HG02642 (cell line): ENCODE data around the gene CCDC110.

ENCODE experiments used
- ATAC-seq: cut with Tn5 transposase; IDR thresholded peaks from one replicate; pipeline ENCODE4 v1.9.1; 2021; ENCODE audit warnings: mild to moderate bottlenecking; ENCODE audit not compliant: unreplicated experiment, poor library complexity

Gene CCDC110

GRCh38 chr4:185473247-185473646 lies 1.7 kb upstream of the CCDC110 start:
- ATAC-seq, result no peak

DNA sequence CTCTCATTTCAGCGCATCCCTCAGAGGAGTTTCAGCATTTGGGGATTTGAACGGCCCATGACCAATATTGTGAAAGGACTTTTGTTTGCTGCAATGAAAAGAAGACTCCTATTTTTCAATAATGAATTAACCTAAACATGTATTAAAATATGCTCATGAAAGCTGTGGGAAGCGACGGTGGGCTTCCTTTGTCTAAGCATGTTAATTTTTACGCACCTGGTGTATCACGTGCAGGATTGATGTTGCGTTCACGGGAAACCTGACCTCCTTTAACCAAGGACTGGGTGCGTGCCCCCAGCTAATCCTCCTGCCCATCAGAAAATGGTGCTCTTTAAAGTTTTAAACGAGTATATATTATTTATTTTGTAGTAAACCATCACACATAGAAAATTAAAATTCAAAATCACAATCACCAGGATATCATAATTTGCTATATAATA lies 590 bp upstream of the CCDC110 start:
- ATAC-seq, result no peak

DNA sequence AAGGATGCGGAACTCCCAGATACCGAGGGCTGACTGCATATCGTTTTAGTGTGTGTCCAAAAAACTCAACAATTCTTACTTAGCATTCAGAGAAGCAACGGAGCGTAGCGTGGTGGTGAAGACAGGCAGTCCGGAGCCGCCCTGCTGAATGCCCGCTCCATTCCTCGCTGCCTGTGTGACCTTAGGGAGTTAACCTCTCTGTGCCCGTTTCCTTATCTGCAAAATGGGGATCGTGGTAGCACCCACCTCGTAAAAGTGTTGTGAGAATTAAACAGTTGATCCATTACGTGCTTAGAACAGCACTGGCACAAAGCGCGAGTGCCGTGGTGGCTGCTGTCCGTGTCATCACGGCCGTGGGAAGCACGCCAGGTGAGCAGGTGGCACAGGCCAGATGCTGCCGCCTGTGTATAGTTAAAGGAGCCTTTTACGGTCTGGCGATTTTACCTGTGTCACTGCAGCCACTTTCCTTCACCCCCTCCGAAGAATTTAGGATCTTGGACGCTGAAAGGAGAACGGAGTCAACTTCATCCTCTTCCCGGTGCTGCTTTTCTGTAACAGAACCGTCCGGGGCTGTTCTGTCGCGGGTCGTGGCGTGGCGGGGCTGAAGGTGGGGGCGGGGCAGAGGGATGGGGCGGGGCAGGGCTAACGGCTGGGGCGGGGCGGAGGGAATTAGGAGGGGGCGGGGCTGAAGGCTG lies 885 bp downstream of the CCDC110 start:
- ATAC-seq, result peak; percentile 7

- ATAC-seq, result no peak
Observed at GRCh38 chr4:185469580-185470154, 1.9 kb downstream of the CCDC110 start.

DNA sequence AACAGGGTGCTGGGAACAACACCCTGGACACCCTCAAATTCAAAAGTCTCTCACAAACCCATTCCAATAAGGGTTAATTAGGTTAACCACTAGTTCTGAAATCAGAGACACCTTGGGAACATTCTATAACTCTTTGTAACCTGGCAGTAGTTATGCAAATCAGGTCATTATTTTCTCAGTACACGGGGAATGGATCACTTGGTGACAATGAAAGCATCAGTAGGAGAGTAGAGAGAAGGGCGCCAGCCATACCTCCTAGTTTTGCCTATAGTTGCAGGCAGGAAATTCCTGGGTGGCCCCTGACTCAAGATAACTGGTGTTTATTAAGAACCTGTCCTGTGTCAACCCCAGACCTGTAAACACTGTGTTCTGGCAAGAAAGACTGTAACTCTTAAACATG lies 2.5 kb downstream of the CCDC110 start:
- no peak for ATAC-seq

GRCh38 chr4:185467991-185468390 lies 3.5 kb downstream of the CCDC110 start:
- no peak for ATAC-seq

DNA sequence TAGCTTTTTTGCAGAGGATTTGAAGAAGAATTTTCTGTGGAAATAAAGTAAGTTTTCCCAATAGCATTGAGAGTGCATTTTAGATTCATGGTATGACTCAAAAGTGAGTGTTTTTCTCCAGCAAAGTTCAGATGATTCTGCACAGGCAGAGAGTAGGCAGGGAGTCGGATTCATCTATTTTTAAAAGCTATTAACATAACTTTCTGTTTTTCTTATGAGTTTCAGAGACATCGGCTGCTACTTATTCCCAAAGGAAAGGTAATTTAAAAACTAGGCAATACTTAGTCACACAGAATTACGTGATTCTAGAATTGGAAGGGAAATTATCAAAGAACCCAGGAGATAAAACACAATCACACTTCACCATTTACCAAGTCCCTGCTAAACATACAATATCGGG lies 4.4 kb downstream of the CCDC110 start:
- no peak for ATAC-seq

DNA sequence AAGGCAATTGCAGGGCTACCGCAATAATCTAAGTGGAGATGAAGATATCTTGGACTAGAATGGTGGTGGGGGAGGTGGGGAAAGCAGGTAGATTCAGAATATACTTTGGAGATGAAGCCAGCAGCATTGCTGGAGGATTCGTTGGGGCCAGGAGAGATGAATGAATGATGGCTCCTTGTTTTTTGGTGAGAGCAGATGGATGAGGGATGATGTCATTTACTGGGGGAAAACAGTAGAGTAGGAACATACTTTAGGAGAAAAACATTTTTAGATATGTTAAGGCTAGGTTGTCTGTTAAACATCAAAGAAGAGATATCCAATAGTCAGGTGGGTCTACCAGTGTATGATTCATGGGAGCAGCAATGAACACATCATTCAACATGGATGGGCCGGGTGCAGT lies 5.8 kb downstream of the CCDC110 start:
- no peak for ATAC-seq

DNA sequence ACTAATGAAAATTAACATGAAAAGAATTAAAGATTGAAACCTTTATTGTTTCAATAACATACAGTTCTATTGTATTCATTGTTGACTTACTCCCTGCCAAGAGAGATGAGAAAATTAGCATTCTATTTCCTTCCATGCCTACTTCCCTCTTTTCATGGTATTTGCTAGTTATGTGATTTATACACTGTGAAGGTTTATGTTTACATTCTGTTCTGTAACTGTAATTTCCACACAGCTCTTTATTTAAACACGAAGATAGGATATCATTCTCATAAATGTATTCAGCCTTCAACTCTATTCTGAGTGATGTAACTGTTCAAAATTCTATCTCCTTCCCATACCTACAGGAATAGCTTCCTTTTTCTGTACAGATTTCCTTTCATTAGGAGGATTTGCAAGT lies 6.6 kb downstream of the CCDC110 start:
- no peak for ATAC-seq

GRCh38 chr4:185464183-185464582 lies 7.3 kb downstream of the CCDC110 start:
- ATAC-seq, result no peak

DNA sequence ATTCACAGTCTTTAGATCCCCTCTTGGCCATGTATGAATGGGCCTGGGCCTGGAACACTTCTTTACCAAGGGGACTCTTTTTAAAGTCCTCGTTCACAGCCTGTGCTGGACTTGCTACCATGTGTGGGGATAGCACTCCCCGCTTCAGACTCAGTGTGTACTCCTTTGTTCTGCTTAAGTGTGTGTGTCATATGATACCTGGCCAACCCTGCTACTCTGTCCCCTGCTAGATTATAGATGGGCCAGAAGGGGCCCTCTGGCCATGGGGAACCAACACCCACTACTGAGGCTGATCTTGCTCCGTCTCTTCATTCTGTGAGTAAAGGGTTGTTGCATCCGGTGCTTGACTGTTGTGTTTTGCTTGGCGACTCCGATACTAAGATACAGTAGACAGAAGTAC lies 8.0 kb downstream of the CCDC110 start:
- ATAC-seq, result no peak

- no peak for ATAC-seq
Observed at GRCh38 chr4:185461565-185461964, 10.0 kb downstream of the CCDC110 start.

GRCh38 chr4:185457136-185457535 lies 14.4 kb downstream of the CCDC110 start:
- ATAC-seq, result no peak

- ATAC-seq, result no peak
Observed at GRCh38 chr4:185456131-185456530, 15.4 kb downstream of the CCDC110 start.

- no peak for ATAC-seq
Observed at GRCh38 chr4:185445209-185445608, 26.3 kb downstream of the CCDC110 start.

DNA sequence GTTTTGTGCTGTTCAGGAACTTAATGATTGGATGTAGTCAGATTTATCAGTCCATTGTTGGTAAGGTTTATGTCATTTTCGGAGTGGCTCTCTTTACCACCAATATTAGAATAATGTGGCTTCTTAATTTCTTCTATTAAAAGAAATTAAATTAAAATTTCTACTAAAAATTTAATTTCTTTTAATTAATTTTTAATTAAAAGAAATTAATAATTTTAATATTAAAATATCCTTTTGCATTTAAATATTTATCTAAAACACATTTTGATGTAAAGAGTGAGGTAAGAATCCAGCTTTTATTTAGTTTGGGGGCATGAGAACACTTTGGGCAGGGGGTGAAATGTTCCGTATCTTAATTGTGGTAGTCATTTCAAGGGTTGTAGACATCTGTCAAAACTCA lies 30.1 kb downstream of the CCDC110 start:
- no peak for ATAC-seq

GRCh38 chr4:185437809-185438208 lies 33.7 kb downstream of the CCDC110 start:
- ATAC-seq, result no peak

DNA sequence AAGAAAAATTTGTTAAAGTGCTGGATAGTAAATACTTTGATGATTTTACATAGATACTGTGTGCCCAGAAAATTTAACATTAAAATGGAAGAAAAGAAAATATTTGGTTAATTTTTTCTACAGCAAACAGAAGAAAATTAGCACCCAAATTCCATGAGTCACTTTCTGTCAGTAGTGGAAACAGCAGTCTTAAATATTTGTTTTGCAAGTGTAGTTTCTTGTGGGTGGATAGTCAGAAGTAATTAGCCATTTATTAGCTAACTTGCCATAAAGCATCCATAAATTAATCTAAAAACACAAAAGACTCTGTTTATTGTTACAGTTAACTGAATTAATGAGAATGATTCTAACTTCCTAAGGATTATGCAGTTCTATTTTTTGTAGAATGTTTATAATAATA lies 36.1 kb downstream of the CCDC110 start:
- no peak for ATAC-seq

DNA sequence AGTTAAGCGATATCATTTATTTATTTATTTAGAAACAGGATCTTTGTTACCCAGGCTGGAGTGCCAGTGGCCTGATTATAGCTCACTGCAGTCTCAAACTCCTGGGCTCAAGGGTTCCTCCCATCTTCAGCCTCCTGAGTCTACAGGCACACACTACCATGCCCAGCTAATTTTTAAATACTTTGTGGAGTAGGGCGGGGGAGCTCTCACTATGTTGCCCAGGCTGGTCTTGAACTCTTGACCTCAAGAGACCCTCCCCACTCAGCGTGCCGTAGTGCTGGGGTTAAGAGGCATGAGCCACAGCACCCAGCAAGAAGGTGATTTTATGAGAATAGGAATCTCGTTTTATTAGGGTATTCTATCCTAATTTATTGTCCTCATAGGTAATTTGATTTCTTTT lies 41.9 kb downstream of the CCDC110 start:
- ATAC-seq, result no peak

DNA sequence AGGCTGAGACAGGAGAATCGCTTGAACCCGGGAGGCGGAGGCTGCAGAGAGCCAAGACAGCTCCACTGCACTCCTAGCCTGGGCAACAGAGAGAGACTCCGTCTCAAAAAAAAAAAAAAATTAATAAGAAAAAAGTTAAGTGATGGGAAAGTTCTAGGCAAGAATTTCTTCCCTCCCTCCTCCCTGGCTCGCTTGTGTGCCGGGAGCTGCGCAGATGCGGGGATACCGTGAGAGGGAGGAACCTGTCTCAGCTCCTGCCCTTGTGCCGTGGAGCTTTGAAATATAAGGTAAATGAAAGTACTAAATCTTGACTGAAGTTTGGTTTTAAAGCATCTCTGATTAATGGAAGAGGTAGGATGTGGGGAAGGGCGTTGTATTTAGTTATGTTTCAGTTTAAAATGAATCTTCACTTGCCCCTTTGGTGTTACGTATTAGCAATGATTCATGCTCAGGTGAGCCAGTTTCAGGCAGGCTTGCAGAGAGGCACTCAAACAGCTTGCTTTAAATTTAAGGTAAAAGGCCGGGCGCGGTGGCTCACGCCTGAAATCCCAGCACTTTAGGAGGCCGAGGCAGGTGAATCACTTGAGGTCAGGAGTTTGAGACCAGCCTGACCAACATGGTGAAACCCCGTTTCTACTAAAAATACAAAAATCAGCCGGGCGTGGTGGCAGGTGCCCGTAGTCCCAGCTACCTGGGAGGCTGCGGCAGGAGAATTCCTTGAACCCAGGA lies 44.4 kb downstream of the CCDC110 start:
- no peak for ATAC-seq

DNA sequence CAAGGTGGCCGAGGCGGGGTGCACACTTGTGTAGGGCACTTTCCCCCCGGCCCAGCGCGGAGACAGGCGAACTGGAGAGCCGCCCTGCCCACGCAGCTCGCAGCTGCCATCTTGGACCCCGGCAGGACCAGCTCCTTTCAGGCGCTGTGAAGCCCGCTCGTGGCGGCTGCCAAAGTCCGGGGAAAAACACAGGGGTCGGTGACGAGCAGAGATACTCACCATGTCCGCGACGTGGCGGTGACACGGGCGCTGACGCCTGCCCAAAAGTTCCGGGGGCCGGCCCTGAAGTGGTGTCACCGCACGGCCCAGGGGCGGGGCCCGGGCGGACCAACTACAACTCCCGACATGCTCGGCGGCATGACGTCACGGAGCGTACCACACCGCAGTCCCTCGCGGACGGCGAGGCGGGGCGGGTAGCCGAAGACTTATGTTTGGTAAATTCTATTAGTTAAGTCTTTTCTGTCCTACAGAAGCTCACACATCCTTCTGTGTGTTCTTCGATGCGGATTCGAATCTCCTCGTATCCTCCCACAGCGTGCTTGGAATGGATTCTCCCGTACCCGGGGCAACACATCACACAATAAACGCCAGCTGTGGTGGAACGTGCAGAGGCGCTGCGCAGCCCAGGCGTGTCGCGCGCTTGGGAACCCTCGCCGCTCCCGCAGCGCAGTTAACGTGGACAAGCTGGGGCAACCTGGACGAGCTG lies 45.7 kb downstream of the CCDC110 start, which contains the start of gene UFSP2:
TSS of gene UFSP2 (minus strand) at position 318 of the 706 bp plus-strand sequence. CDS start at position 222, 96 bp downstream.
- ATAC-seq, result peak; percentile 94
